HEK293T (cell line): ENCODE data around the gene SGTA.

Source experiments
- BHLHE40 ChIP-seq: fragments of 450-650 bp; IDR thresholded peaks from 2 replicates; pipeline ENCODE4 v1.6.1; 2016; ENCODE audit warnings: mild to moderate bottlenecking, moderate library complexity, borderline replicate concordance
- FOXA1 ChIP-seq: fragments of 450-650 bp; IDR thresholded peaks from 2 replicates; pipeline ENCODE4 v1.6.1; 2016; ENCODE audit warnings: mild to moderate bottlenecking
- FOXM1 ChIP-seq: fragments of 450-650 bp; IDR thresholded peaks from 2 replicates; pipeline ENCODE4 v1.6.1; 2017; ENCODE audit warnings: mild to moderate bottlenecking, borderline replicate concordance
- SUZ12 ChIP-seq: fragments of 450-650 bp; IDR thresholded peaks from 2 replicates; pipeline ENCODE4 v1.6.1; 2016; ENCODE audit warnings: mild to moderate bottlenecking

DNA sequence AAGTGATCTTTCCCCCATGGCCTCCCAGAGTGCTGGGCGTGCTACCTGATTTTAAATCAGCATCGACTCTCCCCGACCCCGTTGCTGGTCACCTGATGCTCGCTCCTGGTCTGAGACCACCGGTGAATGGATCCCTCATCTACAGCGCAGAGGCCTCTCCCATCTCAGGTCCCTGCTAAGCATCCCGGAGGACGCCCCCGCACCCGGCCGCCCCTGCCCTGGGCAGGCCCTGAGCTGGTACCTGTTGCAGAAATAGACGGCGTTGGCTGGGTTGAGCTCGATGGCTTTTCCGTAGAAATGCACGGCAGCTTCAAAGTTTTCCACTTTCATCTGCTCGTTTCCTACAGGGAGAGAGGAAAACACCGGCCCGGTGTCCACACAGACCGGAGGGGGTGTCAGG, 18.1 kb downstream of the SGTA start:
- no peak for TF ChIP-seq SUZ12
- TF ChIP-seq FOXM1, result no peak
- no peak for TF ChIP-seq BHLHE40
- no peak for TF ChIP-seq FOXA1
